Activated T-helper 17 cell treated with anti-CD3 and anti-CD28 coated beads, Interleukin-2, amount 50 U/mL, for 72 hours (primary cell): ENCODE measurements around the gene UNC13C. TPM values are rescaled to one million over a fixed set of nuclear protein-coding genes. Genes with fewer than 3 reads are reported as not detected.

Source experiments
- ATAC-seq: fragments of 150-1000 bp; cut with Tn5 transposase; replicated peaks from 2 replicates; pipeline ENCODE4 v1.10.0; 2021; ENCODE audit warnings: mild to moderate bottlenecking, moderate library complexity
- H3K27ac Mint-ChIP-seq: one replicate; pipeline ENCODE4 v1.8.0; 2022; ENCODE audit warnings: mixed read lengths
- H3K27me3 Mint-ChIP-seq: one replicate; pipeline ENCODE4 v1.8.0; 2022; ENCODE audit warnings: mixed read lengths
- H3K36me3 Mint-ChIP-seq: one replicate; pipeline ENCODE4 v1.8.0; 2022; ENCODE audit warnings: low read depth, mild to moderate bottlenecking, mixed read lengths
- H3K4me1 Mint-ChIP-seq: one replicate; pipeline ENCODE4 v1.8.0; 2022; ENCODE audit warnings: mixed read lengths
- H3K4me3 Mint-ChIP-seq: one replicate; pipeline ENCODE4 v1.8.0; 2022; ENCODE audit warnings: mild to moderate bottlenecking, mixed read lengths
- H3K9me3 Mint-ChIP-seq: one replicate; pipeline ENCODE4 v1.8.0; 2022; ENCODE audit warnings: mixed read lengths
- total RNA-seq, 2 donors: library from RNA; stranded (reverse); gene quantifications; one replicate each; pipeline ENCODE4 v1.2.3, GENCODE V29; 2022

UNC13C gene
- total RNA-seq, 2 donors from 2014 or later = not detected

DNA sequence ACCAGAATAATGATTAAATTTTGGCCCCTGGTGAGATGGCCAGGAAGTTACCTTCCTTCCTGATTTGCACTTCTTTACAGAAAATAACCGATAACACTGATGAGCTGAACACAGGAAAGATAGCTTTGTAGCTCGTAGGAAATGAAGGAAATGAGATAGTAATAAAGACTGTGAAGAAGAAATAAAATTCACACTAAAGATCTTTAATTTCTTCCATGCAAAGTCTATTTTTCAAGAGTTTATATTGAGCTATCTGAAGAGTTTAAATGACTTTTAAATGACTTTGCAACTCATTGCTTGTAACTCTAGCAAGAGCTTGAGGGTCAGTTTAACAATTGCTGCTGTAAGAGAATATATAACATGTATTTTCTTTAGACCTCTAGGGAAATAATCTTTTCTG lies 543.0 kb downstream of the UNC13C start:
- H3K4me3 Mint-ChIP-seq = no peak overlapping the region
- ATAC-seq = no peak
- H3K4me1 Mint-ChIP-seq = peaks cover 14% of the 10 kb centered on the region
- no peaks in the 10 kb centered on the region for H3K27me3 Mint-ChIP-seq
- H3K27ac Mint-ChIP-seq = no peak overlapping the region
- no peaks in the 10 kb centered on the region for H3K9me3 Mint-ChIP-seq
- no peaks in the 10 kb centered on the region for H3K36me3 Mint-ChIP-seq

DNA sequence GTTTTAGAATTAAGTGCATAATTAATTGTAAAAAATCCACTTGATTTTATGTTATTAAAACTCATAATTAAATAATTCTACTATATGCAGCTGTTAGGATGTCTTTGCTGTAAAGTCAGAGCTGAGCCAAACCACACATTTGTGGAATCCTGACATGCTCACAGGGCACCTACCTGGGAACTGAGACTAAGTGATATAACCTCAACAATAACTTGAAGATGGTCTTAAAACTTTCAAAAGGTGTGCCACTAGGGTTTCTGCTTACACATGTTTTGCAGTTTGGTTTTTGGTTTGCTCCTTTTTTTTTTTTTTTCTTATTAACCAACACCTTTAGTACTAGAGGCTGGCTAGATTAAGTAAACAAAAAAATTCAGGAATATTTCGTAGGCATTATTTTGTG lies 549.8 kb downstream of the UNC13C start:
- Mint-ChIP-seq H3K27ac (no peak overlapping the region), H3K4me1 (no peaks in the 10 kb centered on the region), H3K9me3 (peaks cover 4% of the 10 kb centered on the region), H3K36me3 (no peaks in the 10 kb centered on the region), H3K27me3 (peaks cover 12% of the 10 kb centered on the region), H3K4me3 (no peak overlapping the region)
- no peak for ATAC-seq

DNA sequence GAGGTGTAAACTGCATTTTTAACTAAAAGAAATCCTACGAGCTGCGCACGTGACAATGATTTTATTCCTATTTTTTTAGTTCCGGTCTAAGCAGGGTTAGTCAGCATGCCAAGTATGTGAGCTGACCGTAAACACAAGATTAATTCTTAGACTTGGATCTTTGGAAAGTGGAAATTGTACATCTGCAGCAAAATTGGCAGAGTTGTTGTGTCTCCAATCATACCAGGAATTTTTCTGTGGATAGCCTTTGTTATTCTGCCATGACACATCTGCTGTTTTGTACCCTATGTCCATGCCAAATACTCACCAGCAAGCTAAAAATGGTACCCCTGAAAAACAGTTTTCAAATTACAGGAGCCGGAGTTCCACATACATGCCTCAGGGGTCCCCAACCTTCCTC lies 562.5 kb downstream of the UNC13C start:
- peaks cover 3% of the 10 kb centered on the region for H3K9me3 Mint-ChIP-seq
- no peaks in the 10 kb centered on the region for H3K4me1 Mint-ChIP-seq
- H3K27ac Mint-ChIP-seq = no peak overlapping the region
- no peaks in the 10 kb centered on the region for H3K36me3 Mint-ChIP-seq
- no peak overlapping the region for H3K4me3 Mint-ChIP-seq
- no peaks in the 10 kb centered on the region for H3K27me3 Mint-ChIP-seq
- no peak for ATAC-seq

DNA sequence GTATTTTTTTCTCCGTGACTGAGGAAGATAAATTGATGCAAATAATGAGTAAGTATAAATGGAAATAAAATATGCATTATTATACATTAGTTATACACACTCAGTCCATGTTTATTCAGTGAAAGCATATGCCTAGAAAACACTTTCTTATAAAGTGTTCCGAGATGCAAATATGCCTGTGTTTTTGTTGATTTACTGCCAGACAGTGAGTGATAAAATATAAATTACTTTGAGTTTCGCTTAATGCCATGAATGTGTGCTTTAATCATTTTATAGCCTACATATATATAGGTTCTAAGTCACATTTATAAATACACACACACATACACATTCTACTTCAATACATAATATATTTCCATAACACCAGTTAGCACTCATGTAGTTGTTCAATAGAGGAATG lies 569.2 kb downstream of the UNC13C start:
- ATAC-seq = no peak
- H3K9me3 Mint-ChIP-seq = peaks cover 3% of the 10 kb centered on the region
- H3K4me3 Mint-ChIP-seq = no peak overlapping the region
- no peaks in the 10 kb centered on the region for H3K4me1 Mint-ChIP-seq
- H3K36me3 Mint-ChIP-seq = no peaks in the 10 kb centered on the region
- no peaks in the 10 kb centered on the region for H3K27me3 Mint-ChIP-seq
- H3K27ac Mint-ChIP-seq = no peak overlapping the region

DNA sequence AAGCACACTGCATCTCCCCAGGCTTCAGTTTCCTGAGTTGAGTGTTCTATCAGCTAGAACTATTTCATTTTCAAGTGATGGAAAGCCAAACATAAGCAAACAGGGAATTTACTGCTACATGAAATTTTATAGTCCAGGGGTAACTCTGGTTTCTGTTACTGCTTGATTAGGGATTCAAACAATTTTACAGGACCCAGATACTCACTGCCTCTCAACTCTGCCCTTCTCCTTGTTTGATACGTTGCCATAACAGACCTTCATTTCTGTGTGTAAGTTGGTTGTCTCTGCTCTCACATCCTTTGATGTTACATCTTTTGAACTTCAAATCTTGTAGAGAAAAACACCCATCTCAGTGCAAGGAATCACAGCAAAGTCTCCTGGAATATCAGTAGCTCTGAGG lies 572.7 kb downstream of the UNC13C start:
- ATAC-seq = no peak
- Mint-ChIP-seq H3K27ac (no peak overlapping the region), H3K27me3 (no peaks in the 10 kb centered on the region), H3K4me3 (no peak overlapping the region), H3K9me3 (no peaks in the 10 kb centered on the region), H3K4me1 (no peaks in the 10 kb centered on the region), H3K36me3 (no peaks in the 10 kb centered on the region)

DNA sequence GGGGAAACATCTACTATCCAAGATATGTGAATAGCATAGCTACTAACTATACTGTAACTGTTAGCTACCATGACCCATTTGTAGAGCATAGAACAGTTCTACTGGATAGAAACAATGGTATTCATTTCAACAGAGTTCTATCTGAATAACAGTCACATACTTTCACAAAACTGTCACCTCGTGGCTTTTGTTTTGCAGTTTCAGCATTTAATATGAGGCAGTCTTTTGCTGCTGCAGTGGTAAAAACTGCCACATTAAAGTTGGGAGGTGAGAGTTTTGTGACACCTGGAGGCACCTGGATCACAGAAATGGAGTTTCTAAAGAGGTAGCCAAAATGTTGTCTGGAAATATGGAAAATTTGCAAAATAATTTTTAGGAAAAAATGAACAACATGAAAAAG lies 578.0 kb downstream of the UNC13C start:
- ATAC-seq = no peak
- Mint-ChIP-seq H3K4me1 (no peaks in the 10 kb centered on the region), H3K36me3 (no peaks in the 10 kb centered on the region), H3K4me3 (no peak overlapping the region), H3K27me3 (peaks cover 7% of the 10 kb centered on the region), H3K27ac (no peak overlapping the region), H3K9me3 (no peaks in the 10 kb centered on the region)

DNA sequence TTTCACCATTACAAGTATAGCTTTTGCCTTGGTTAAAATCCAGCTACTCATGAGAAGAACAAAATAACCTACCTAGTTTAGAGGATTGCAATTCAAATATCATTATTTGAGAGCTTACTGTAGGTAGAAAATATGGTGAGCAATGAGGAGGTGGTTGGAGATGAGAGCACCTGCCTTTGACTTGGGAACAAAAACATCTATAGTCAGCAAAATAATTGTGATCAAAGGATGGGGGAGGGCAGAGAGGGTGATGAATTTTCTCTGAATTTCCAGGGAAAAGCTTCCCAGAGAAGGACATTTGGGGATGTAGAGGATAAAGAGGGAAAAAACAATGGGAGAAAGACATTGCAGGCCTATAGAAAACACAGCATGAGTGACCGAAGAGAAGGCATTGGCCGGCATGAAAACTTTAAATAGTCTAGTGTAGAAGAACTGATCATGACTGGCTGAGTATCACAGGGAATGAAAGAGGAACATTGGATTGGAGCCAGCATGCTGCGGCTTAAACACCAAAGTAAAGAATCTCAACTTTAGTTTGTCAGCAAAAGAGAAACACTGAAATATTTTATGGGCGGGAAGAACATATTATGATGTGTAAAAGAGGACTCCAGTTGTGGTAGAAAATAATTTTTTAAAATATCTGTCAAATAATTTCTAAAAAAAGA lies 581.3 kb downstream of the UNC13C start:
- Mint-ChIP-seq H3K9me3 (no peaks in the 10 kb centered on the region), H3K4me1 (no peaks in the 10 kb centered on the region), H3K36me3 (no peaks in the 10 kb centered on the region), H3K4me3 (no peak overlapping the region), H3K27me3 (peaks cover 7% of the 10 kb centered on the region), H3K27ac (no peak overlapping the region)
- no peak for ATAC-seq

- Mint-ChIP-seq H3K4me1 (no peaks in the 10 kb centered on the region), H3K27ac (no peak overlapping the region), H3K36me3 (no peaks in the 10 kb centered on the region), H3K27me3 (peaks cover 7% of the 10 kb centered on the region), H3K9me3 (no peaks in the 10 kb centered on the region), H3K4me3 (no peak overlapping the region)
- no peak for ATAC-seq
Observed at GRCh38 chr15:54560417-54560816, 582.2 kb downstream of the UNC13C start.

GRCh38 chr15:54564166-54564565 lies 585.9 kb downstream of the UNC13C start:
- Mint-ChIP-seq H3K36me3 (no peaks in the 10 kb centered on the region), H3K9me3 (no peaks in the 10 kb centered on the region), H3K4me1 (no peaks in the 10 kb centered on the region), H3K27me3 (peaks cover 3% of the 10 kb centered on the region), H3K4me3 (no peak overlapping the region), H3K27ac (no peak overlapping the region)
- ATAC-seq = no peak

DNA sequence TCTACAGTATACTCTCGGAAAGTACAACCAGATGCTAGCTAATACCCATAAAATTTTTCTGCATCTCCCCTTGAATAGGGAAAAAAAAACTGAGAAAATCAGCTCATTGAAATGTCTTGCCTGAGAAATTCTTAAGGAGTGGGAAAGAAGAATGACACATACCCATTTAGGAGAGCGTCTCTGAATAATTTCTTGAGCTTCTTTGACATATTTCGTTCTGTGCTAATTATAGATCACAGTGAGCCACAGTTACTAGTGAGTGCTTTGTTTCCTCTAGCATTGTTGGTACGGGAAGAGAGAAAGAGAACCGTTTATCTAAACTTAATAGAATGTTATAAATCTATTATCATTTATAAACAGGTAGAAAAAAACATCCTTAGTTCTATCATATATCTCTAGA lies 588.4 kb downstream of the UNC13C start:
- Mint-ChIP-seq H3K27me3 (no peaks in the 10 kb centered on the region), H3K36me3 (no peaks in the 10 kb centered on the region), H3K9me3 (no peaks in the 10 kb centered on the region), H3K27ac (no peak overlapping the region), H3K4me1 (no peaks in the 10 kb centered on the region), H3K4me3 (no peak overlapping the region)
- no peak for ATAC-seq

DNA sequence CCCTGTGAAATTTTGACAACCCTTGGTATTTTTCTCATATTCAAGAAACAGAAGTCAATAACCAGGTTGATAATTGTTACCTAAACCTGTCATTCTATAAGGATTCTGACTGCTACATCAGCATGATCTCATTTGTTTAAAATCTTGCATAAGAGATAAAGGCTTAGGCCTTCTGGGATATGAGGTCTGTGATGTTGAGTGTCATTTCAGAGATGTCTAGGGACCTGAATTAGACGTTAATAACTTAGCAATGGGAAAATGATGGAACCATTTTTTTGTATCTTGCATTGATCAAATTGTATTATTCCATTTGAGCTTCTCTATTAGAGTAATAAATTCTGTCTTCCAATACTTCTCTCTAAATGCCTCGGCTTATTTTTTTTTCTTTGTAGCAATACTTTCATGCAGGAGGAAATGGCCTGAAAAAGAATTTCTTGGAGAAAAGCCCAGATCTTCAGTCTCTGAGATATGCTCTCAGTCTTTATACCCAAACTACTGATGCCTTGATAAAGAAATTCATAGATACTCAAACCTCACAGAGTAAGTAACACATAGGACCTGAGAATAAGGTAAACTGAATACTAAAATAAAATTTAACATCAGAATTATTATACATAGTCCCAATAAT lies 589.3 kb downstream of the UNC13C start:
- Mint-ChIP-seq H3K36me3 (no peaks in the 10 kb centered on the region), H3K4me3 (no peak overlapping the region), H3K27ac (no peak overlapping the region), H3K27me3 (no peaks in the 10 kb centered on the region), H3K9me3 (no peaks in the 10 kb centered on the region), H3K4me1 (no peaks in the 10 kb centered on the region)
- no peak for ATAC-seq

GRCh38 chr15:54568381-54568780 lies 590.1 kb downstream of the UNC13C start:
- Mint-ChIP-seq H3K27ac (no peak overlapping the region), H3K9me3 (no peaks in the 10 kb centered on the region), H3K27me3 (no peaks in the 10 kb centered on the region), H3K36me3 (no peaks in the 10 kb centered on the region), H3K4me1 (no peaks in the 10 kb centered on the region), H3K4me3 (no peak overlapping the region)
- ATAC-seq = no peak

DNA sequence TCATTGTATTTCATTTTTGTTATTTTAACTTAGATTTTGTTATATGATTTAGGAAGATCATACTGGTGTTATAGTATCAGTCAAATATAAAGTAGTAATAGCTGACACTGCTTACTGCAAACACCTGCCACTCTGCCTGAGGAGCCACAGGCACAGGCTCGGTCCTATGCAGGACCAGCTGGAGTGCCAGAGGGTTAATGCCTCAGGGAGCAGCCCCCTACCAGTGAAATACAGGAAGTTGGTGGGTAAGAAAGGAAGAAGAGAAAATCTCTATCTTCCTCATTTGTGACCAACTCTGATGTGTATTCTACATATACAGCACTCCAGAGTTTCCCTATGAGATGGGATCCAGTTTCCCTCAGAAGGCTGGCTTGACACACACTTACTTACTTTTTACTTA lies 593.3 kb downstream of the UNC13C start:
- no peaks in the 10 kb centered on the region for H3K4me1 Mint-ChIP-seq

DNA sequence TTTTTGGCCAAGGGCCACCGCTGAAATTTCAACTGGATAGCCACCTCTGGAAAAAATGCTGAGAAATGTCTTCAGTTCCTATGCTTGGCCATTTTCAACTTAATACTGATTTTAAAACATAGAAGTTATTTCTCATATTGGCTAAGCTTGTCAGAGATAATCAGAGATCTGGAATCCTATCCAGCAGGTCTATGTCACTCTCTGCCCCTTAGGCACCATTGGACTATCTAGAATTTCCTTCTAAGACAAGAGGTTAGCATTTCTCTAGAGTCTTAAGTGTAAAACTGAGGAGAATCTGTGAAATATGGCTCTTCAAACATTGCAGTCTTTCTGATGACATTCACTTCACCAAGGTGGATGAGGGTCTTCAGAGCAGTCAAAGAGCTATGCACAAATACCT lies 597.3 kb downstream of the UNC13C start:
- no peaks in the 10 kb centered on the region for H3K4me1 Mint-ChIP-seq
- peaks cover 8% of the 10 kb centered on the region for H3K27me3 Mint-ChIP-seq
- ATAC-seq = no peak
- H3K4me3 Mint-ChIP-seq = no peak overlapping the region
- no peak overlapping the region for H3K27ac Mint-ChIP-seq
- H3K36me3 Mint-ChIP-seq = no peaks in the 10 kb centered on the region
- no peaks in the 10 kb centered on the region for H3K9me3 Mint-ChIP-seq

More for the DNA sequence above, 593.3 kb downstream of the UNC13C start:
- no peak for ATAC-seq
- Mint-ChIP-seq H3K9me3 (no peaks in the 10 kb centered on the region), H3K4me3 (no peak overlapping the region), H3K36me3 (no peaks in the 10 kb centered on the region), H3K27ac (no peak overlapping the region), H3K27me3 (peaks cover 3% of the 10 kb centered on the region)

DNA sequence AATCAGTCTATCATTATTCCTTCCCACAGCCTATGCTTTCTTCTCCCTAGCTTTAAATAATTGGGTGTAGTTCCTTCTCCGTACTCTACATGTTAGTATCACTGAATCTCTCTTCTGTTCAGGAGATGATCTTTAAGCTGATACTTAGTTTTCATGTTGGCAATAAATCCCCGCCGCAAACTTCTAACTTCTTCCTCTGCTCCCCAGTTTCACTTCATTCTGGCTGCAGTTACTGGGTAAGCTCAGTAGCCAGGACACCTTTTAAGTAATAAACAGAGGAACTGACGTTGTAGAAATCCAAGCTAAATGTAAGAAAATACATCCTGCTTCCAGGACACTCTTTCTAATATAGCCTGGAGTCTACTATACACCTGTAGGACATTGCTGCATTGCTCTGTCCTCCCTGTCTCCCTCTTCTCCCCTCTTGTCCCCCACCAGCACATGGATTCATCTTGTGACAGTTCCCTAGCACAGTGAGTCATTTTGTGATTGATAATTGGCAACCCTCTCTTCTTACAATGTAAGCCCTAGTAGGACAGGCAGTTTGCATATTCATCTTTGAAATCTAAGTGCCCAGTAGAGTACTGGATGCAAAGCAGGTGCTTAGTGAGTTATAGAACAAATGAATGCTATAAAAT lies 598.2 kb downstream of the UNC13C start:
- Mint-ChIP-seq H3K9me3 (no peaks in the 10 kb centered on the region), H3K4me1 (no peaks in the 10 kb centered on the region), H3K27me3 (peaks cover 11% of the 10 kb centered on the region), H3K36me3 (no peaks in the 10 kb centered on the region), H3K27ac (no peak overlapping the region), H3K4me3 (no peak overlapping the region)
- ATAC-seq = no peak
